Neuronal stem cell (in vitro differentiated cells): ENCODE results near the gene HCCS.
"Not testable (repeated sequence)": the region's sequence is repeated elsewhere in the genome, so short reads cannot be mapped to it uniquely, and the experiment has no call there.

ENCODE experiments used
- DNase-seq: peaks from one replicate; pipeline ENCODE4 v3.0.0-alpha.2; 2013; ENCODE audit warnings: low spot score
- H2AFZ ChIP-seq: one replicate; pipeline ENCODE4 v1.6.1; 2013; ENCODE audit warnings: mild to moderate bottlenecking, low read length, inconsistent platforms
- H2AK5ac ChIP-seq: 2 replicates; pipeline ENCODE4 v1.6.1; 2013; ENCODE audit warnings: low read depth, mild to moderate bottlenecking, inconsistent platforms, low read length, moderate library complexity, mixed read lengths
- H2BK120ac ChIP-seq: 2 replicates; pipeline ENCODE4 v1.6.1; 2013; ENCODE audit warnings: low read depth, mild to moderate bottlenecking, inconsistent platforms, low read length, moderate library complexity, mixed read lengths
- H2BK12ac ChIP-seq: one replicate; pipeline ENCODE4 v1.6.1; 2013; ENCODE audit warnings: low read length, inconsistent platforms
- H2BK15ac ChIP-seq: 2 replicates; pipeline ENCODE4 v1.6.1; 2013; ENCODE audit warnings: mild to moderate bottlenecking, low read length, inconsistent platforms, mixed read lengths
- H2BK5ac ChIP-seq: one replicate; pipeline ENCODE4 v1.6.1; 2013; ENCODE audit warnings: inconsistent platforms, mild to moderate bottlenecking, low read length, moderate library complexity
- H3K14ac ChIP-seq: one replicate; pipeline ENCODE4 v1.6.1; 2013; ENCODE audit warnings: low read length, inconsistent platforms
- H3K18ac ChIP-seq: 2 replicates; pipeline ENCODE4 v1.6.1; 2013; ENCODE audit warnings: low read length, inconsistent platforms
- H3K23ac ChIP-seq: 2 replicates; pipeline ENCODE4 v1.6.1; 2013; ENCODE audit warnings: low read depth, mild to moderate bottlenecking, mixed read lengths, low read length, inconsistent platforms; ENCODE audit not compliant: poor library complexity
- H3K27ac ChIP-seq: replicated peaks from 3 replicates; pipeline ENCODE4 v1.5.1; 2013; ENCODE audit warnings: low read length, inconsistent platforms
- H3K27me3 ChIP-seq, 3 experiments: 2 replicates each; pipeline ENCODE4 v1.6.1; 2013; ENCODE audit warnings: low read length in 3 of 3, mild to moderate bottlenecking in 2 of 3, inconsistent platforms in 1 of 3, low read depth in 1 of 3, mixed read lengths in 1 of 3, moderate library complexity in 1 of 3; ENCODE audit not compliant: control insufficient read depth in 3 of 3, insufficient read depth in 3 of 3
- H3K36me3 ChIP-seq, 2 donors: replicated peaks in 1 of 2; 2 replicates each; pipeline ENCODE4 v1.6.1; 2013; ENCODE audit warnings: low read length in 2 of 2; ENCODE audit not compliant: control insufficient read depth in 2 of 2, insufficient read depth in 2 of 2
- H3K4ac ChIP-seq: 2 replicates; pipeline ENCODE4 v1.6.1; 2013; ENCODE audit warnings: inconsistent platforms, mild to moderate bottlenecking, low read length, moderate library complexity
- H3K4me1 ChIP-seq, 2 donors: 1 replicate in 1 of 2; 2 replicates in 1 of 2; pipeline ENCODE4 v1.6.1; 2013; ENCODE audit warnings: low read length in 2 of 2, low read depth in 1 of 2; ENCODE audit not compliant: control insufficient read depth in 2 of 2, insufficient read depth in 1 of 2
- H3K4me2 ChIP-seq: one replicate; pipeline ENCODE4 v1.6.1; 2013; ENCODE audit warnings: mild to moderate bottlenecking, low read length, inconsistent platforms; ENCODE audit not compliant: insufficient read depth, poor library complexity, severe bottlenecking
- H3K4me3 ChIP-seq, 2 donors: 2 replicates each; pipeline ENCODE4 v1.5.1; 2013; ENCODE audit warnings: low read length in 2 of 2, mild to moderate bottlenecking in 2 of 2, inconsistent platforms in 1 of 2, moderate library complexity in 1 of 2
- H3K79me1 ChIP-seq: one replicate; pipeline ENCODE4 v1.6.1; 2013; ENCODE audit warnings: low read depth, mild to moderate bottlenecking, inconsistent platforms, low read length, moderate library complexity
- H3K9ac ChIP-seq: one replicate; pipeline ENCODE4 v1.6.1; 2013; ENCODE audit warnings: mild to moderate bottlenecking, low read depth, low read length, inconsistent platforms; ENCODE audit not compliant: poor library complexity
- H3K9me3 ChIP-seq, 2 donors: replicated peaks in 1 of 2; 2 replicates each; pipeline versions ENCODE3 to v1.6.1; 2013; ENCODE audit warnings: low read length in 2 of 2, mild to moderate bottlenecking in 2 of 2, inconsistent platforms in 1 of 2, low read depth in 1 of 2, mixed read lengths in 1 of 2, moderate library complexity in 1 of 2; ENCODE audit not compliant: control insufficient read depth in 2 of 2, insufficient read depth in 1 of 2
- H4K8ac ChIP-seq: one replicate; pipeline ENCODE4 v1.6.1; 2013; ENCODE audit warnings: low read depth, mild to moderate bottlenecking, inconsistent platforms, low read length, moderate library complexity
- H4K91ac ChIP-seq: one replicate; pipeline ENCODE4 v1.6.1; 2013; ENCODE audit warnings: low read length, low read depth, mild to moderate bottlenecking, inconsistent platforms; ENCODE audit not compliant: poor library complexity
- WGBS, 2 donors: extraction: QIAGEN DNeasy Blood & Tissue Kit; methylation state at CpG; one replicate each; pipeline ENCODE4 v1.1.7; 2013; ENCODE audit warnings: missing lambda C conversion rate in 2 of 2, mixed read lengths in 1 of 2; ENCODE audit not compliant: insufficient read length in 2 of 2, insufficient replicate concordance in 1 of 2; ENCODE audit errors: extremely low coverage in 2 of 2; 5-methylcytosine and 5-hydroxymethylcytosine counted together

The HCCS gene

DNA sequence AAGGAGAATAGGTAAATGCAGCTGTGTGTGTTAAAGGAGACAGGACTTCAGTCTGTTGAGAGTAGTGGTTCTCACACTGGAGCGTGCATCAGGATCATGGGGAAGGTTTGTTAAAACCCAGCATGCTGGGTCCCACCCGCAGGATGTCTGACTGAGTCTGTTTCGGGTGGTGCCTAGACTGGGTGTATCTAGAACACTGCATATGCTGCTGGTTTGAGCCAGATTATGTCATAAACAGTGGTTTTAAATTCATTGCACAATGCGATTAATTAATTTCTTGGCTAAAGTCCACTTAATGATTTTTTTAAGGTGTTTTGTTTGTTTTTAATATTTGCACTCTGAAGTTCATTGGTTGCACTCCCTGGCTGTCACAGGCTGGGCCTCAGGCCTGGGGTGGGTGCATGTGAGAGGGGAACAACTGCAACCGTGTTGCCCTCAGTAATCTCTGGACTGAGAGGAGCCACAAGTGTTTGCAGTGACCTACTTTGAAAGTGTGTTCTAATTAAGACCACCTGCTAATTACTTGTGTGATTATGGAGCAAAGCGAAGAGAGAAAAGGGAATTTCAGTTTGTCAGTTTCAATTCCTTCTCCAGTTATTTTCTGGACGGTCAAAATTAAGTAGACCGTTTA, 8.3 kb downstream of the HCCS start:
- no peak overlapping the region for H2AFZ ChIP-seq
- H2BK12ac ChIP-seq: no peak overlapping the region
- H3K4me2 ChIP-seq: no peak overlapping the region
- no peak overlapping the region for H3K4me3 ChIP-seq
- no peaks in the 10 kb centered on the region for H3K9me3 ChIP-seq
- H2BK120ac ChIP-seq: no peak overlapping the region
- no peak overlapping the region for H4K91ac ChIP-seq
- no peaks in the 10 kb centered on the region for H3K27me3 ChIP-seq
- H3K14ac ChIP-seq: no peak overlapping the region
- no peak overlapping the region for H2AK5ac ChIP-seq
- no peaks in the 10 kb centered on the region for H3K79me1 ChIP-seq
- H3K23ac ChIP-seq: no peak overlapping the region
- H2BK15ac ChIP-seq: no peak overlapping the region
- no peak overlapping the region for H3K18ac ChIP-seq
- H3K36me3 ChIP-seq: peaks cover 29 to 84% of the 10 kb centered on the region in 2 donors
- no peak overlapping the region for H3K4ac ChIP-seq
- H3K4me1 ChIP-seq: no peaks in the 10 kb centered on the region
- no peak overlapping the region for H2BK5ac ChIP-seq
- no peak for DNase-seq
- no peak overlapping the region for H3K9ac ChIP-seq
- H3K27ac ChIP-seq: no peak overlapping the region
- no peak overlapping the region for H4K8ac ChIP-seq
- WGBS, 2 donors: no CpG with 5 or more reads among the region's 8 CpGs

DNA sequence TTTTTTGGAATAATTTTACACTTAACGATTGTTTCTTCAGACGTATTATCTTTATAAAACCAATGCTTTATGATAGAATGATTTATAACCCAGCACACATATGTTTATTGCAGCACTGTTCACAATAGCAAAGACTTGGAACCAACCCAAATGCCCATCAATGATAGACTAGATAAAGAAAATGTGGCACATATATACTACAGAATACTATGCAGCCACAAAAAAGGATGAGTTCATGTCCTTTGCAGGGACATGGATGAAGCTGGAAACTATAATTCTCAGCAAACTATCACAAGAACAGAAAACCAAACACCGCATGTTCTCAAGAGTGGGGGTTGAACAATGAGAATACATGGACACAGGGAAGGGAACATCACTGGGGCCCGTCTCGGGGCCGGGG, 12.0 kb downstream of the HCCS start:
- H3K4me2 ChIP-seq, H3K9me3 ChIP-seq, H3K4me3 ChIP-seq, H3K79me1 ChIP-seq, H4K91ac ChIP-seq, H2BK15ac ChIP-seq, H2AFZ ChIP-seq, H3K14ac ChIP-seq, H3K4ac ChIP-seq, H3K27ac ChIP-seq, H2AK5ac ChIP-seq, H2BK120ac ChIP-seq, H3K18ac ChIP-seq, H2BK5ac ChIP-seq, H3K9ac ChIP-seq, H2BK12ac ChIP-seq, H3K27me3 ChIP-seq, H4K8ac ChIP-seq, H3K4me1 ChIP-seq, DNase-seq, H3K23ac ChIP-seq: not testable (repeated sequence)
- peaks cover 16 to 48% of the 10 kb centered on the region in 2 donors for H3K36me3 ChIP-seq
- WGBS, 2 donors: no CpG with 5 or more reads among the region's 6 CpGs

DNA sequence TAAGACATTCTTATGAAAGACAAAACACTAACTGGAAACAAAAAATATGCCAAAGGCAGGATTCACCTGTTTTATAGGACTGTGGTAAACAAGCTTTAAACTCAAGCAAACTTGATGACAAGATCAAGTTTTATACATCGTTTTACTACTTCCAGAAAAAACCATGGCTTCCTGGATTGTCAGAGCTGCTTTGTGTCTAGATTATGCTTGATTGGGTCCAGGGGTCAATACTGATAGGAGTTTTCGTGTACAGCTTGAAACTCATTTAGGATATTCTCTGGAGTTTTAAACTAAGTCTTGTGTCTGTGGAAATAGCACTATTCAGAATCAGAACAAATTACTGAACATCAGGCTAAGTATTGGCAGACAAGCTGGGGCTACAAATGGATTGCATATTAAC, 13.0 kb downstream of the HCCS start:
- no peak overlapping the region for H3K23ac ChIP-seq
- H2BK15ac ChIP-seq: no peak overlapping the region
- no peak overlapping the region for H3K27ac ChIP-seq
- H3K9ac ChIP-seq: no peak overlapping the region
- no peak for DNase-seq
- no peak overlapping the region for H2BK12ac ChIP-seq
- no peak overlapping the region for H2BK120ac ChIP-seq
- no peak overlapping the region for H2AK5ac ChIP-seq
- H3K9me3 ChIP-seq: no peaks in the 10 kb centered on the region
- H3K4me1 ChIP-seq: no peaks in the 10 kb centered on the region
- no peak overlapping the region for H3K14ac ChIP-seq
- H3K4ac ChIP-seq: no peak overlapping the region
- H3K4me2 ChIP-seq: no peak overlapping the region
- no CpG with 5 or more reads among the region's 2 CpGs for WGBS, 2 donors
- no peak overlapping the region for H4K91ac ChIP-seq
- no peak overlapping the region for H2AFZ ChIP-seq
- no peak overlapping the region for H3K18ac ChIP-seq
- H3K27me3 ChIP-seq: no peaks in the 10 kb centered on the region
- H3K4me3 ChIP-seq: no peak overlapping the region
- peaks cover 11 to 38% of the 10 kb centered on the region in 2 donors for H3K36me3 ChIP-seq
- H3K79me1 ChIP-seq: no peaks in the 10 kb centered on the region
- H2BK5ac ChIP-seq: no peak overlapping the region
- H4K8ac ChIP-seq: no peak overlapping the region

DNA sequence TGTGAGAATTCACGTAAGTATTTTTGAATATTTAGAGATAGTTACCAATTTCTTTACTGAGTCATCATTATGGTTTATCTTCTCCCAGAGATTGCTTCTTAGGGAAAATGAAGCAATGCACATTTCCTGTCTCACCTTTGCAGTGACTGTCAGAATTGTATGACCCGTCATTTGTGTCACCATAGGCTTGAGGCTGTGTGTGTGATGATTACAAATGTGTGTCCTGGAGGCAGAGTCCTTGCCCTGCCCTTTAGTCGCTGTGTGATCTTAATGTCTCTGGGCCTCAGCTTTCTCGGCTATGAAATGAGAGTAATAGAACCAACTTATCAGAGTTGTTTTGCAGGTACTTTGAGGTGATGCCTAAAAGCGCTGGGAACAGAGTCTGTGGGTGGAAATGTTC, 13.9 kb downstream of the HCCS start:
- H3K18ac ChIP-seq: no peak overlapping the region
- no CpG with 5 or more reads among the region's 5 CpGs for WGBS, 2 donors
- DNase-seq: no peak

More for the DNA sequence above, 13.9 kb downstream of the HCCS start:
- no peak overlapping the region for H3K4ac ChIP-seq
- H3K9me3 ChIP-seq: no peaks in the 10 kb centered on the region
- H3K23ac ChIP-seq: no peak overlapping the region
- no peak overlapping the region for H4K8ac ChIP-seq
- no peaks in the 10 kb centered on the region for H3K27me3 ChIP-seq
- no peak overlapping the region for H3K14ac ChIP-seq
- H2BK5ac ChIP-seq: no peak overlapping the region
- no peak overlapping the region for H3K27ac ChIP-seq
- no peaks in the 10 kb centered on the region for H3K79me1 ChIP-seq
- peaks cover 8 to 28% of the 10 kb centered on the region in 2 donors for H3K36me3 ChIP-seq
- H2BK15ac ChIP-seq: no peak overlapping the region
- no peak overlapping the region for H2BK12ac ChIP-seq
- no peak overlapping the region for H3K4me3 ChIP-seq
- no peak overlapping the region for H2BK120ac ChIP-seq
- H4K91ac ChIP-seq: no peak overlapping the region
- H2AK5ac ChIP-seq: no peak overlapping the region
- no peak overlapping the region for H3K9ac ChIP-seq
- no peaks in the 10 kb centered on the region for H3K4me1 ChIP-seq
- H2AFZ ChIP-seq: no peak overlapping the region
- no peak overlapping the region for H3K4me2 ChIP-seq
